Tibial nerve (tissue), 4 donors: ENCODE measurements around the gene TFAP2E. TPM values are rescaled to one million over a fixed set of nuclear protein-coding genes. Genes with fewer than 3 reads are reported as not detected.

Source experiments
- DNase-seq, 2 donors: peaks; one replicate each; pipeline ENCODE4 v3.0.0-alpha.2; 2019; ENCODE audit warnings: low spot score in 2 of 2
- H3K27ac ChIP-seq, 4 donors: fragments of 200-600 bp; sonication (generic) in 3 of 4; one replicate each; pipeline ENCODE4 v1.5.1; 2017 to 2019; ENCODE audit warnings: mild to moderate bottlenecking in 1 of 4
- H3K27me3 ChIP-seq, 2 donors: fragments of 200-600 bp; sonication (generic) in 1 of 2; one replicate each; pipeline versions ENCODE4 v1.5.1 to v1.6.0; 2017 to 2019
- H3K36me3 ChIP-seq, 3 donors: fragments of 200-600 bp; sonication (generic); one replicate each; pipeline ENCODE4 v1.5.1; 2018 to 2019
- H3K4me1 ChIP-seq, 4 donors: fragments of 200-600 bp; sonication (generic) in 3 of 4; one replicate each; pipeline ENCODE4 v1.5.1; 2017 to 2019
- H3K4me3 ChIP-seq, 4 donors: fragments of 200-600 bp; sonication (generic) in 3 of 4; one replicate each; pipeline ENCODE4 v1.5.1; 2017 to 2019; ENCODE audit warnings: mild to moderate bottlenecking in 1 of 4, moderate library complexity in 1 of 4
- H3K9me3 ChIP-seq, 4 donors: fragments of 200-600 bp; sonication (generic) in 3 of 4; one replicate each; pipeline ENCODE4 v1.5.1; 2017 to 2019
- CTCF ChIP-seq, 5 experiments: fragments of 200-600 bp in 3 of 5; fragments of 450-650 bp in 2 of 5; sonication (generic) in 3 of 5; IDR thresholded peaks; one replicate each; pipeline ENCODE4 v1.5.1; 2016 to 2019; ENCODE audit warnings: antibody characterized with exemption in 5 of 5, mild to moderate bottlenecking in 3 of 5, moderate library complexity in 2 of 5
- EP300 ChIP-seq, 2 donors: sonication (generic); formaldehyde crosslinking; IDR thresholded peaks; one replicate each; pipeline ENCODE4 v1.6.1; 2017; ENCODE audit warnings: antibody characterized with exemption in 2 of 2, mild to moderate bottlenecking in 1 of 2
- POLR2A ChIP-seq, 2 donors: fragments of 450-650 bp; IDR thresholded peaks; one replicate each; pipeline ENCODE4 v1.6.1; 2017; ENCODE audit warnings: antibody characterized with exemption in 2 of 2, mild to moderate bottlenecking in 2 of 2, moderate library complexity in 2 of 2
- WGBS, 2 donors: methylation state at CpG; one replicate each; pipeline ENCODE4 v1.1.5; 2018; 5-methylcytosine and 5-hydroxymethylcytosine counted together
- total RNA-seq, 4 donors: library from RNA; depleted of rRNA; stranded (reverse); fragments of >200 nt; gene quantifications; one replicate each; pipeline ENCODE4 v1.1.0, GENCODE V29; 2016

Gene TFAP2E
- total RNA-seq, 4 donors from 2014 or later: 0.44 to 3.3 (median 1.2) TPM

- Histone ChIP-seq H3K4me1 (peaks cover 0 to 14% (median 9%) of the 10 kb centered on the region in 4 donors), H3K27ac (no peak overlapping the region), H3K9me3 (no peaks in the 10 kb centered on the region), H3K27me3 (peaks cover 0 to 33% of the 10 kb centered on the region in 2 donors), H3K4me3 (no peak overlapping the region), H3K36me3 (peaks cover 0 to 37% (median 0%) of the 10 kb centered on the region in 3 donors)
- peak in 1 of 2 donors; percentile 75 for DNase-seq
- 18 to 24% methylated on average over 4 of the region's 4 CpGs for WGBS, 2 donors
- peak; percentile 79 to 88 (median 82) for TF ChIP-seq CTCF (IDR thresholded peaks at IDR 0.05)
- TF ChIP-seq EP300 (IDR thresholded peaks at IDR 0.05): no peak
- no peak for TF ChIP-seq POLR2A (IDR thresholded peaks at IDR 0.05)
Observed at GRCh38 chr1:35568975-35569395, 4.1 kb upstream of the TFAP2E start.

GRCh38 chr1:35569936-35570335 is 3.2 kb upstream of the TFAP2E start:
- H3K4me1 ChIP-seq: peaks cover 0 to 14% (median 9%) of the 10 kb centered on the region in 4 donors
- peaks cover 0 to 37% (median 0%) of the 10 kb centered on the region in 3 donors for H3K36me3 ChIP-seq
- H3K27ac ChIP-seq: no peak overlapping the region
- 80 to 83% methylated on average over 1 of the region's 1 CpG for WGBS, 2 donors
- H3K9me3 ChIP-seq: no peaks in the 10 kb centered on the region
- H3K4me3 ChIP-seq: no peak overlapping the region
- H3K27me3 ChIP-seq: peaks cover 0 to 41% of the 10 kb centered on the region in 2 donors
- TF ChIP-seq CTCF (IDR thresholded peaks at IDR 0.05): no peak
- TF ChIP-seq EP300 (IDR thresholded peaks at IDR 0.05): no peak
- no peak for TF ChIP-seq POLR2A (IDR thresholded peaks at IDR 0.05)
- no peak for DNase-seq

- H3K27ac ChIP-seq: no peak overlapping the region
- H3K4me1 ChIP-seq: peaks cover 0 to 14% (median 9%) of the 10 kb centered on the region in 4 donors
- DNase-seq: no peak
- H3K4me3 ChIP-seq: no peak overlapping the region
- H3K27me3 ChIP-seq: peaks cover 0 to 46% of the 10 kb centered on the region in 2 donors
- no peaks in the 10 kb centered on the region for H3K9me3 ChIP-seq
- TF ChIP-seq EP300 (IDR thresholded peaks at IDR 0.05) (no peak), CTCF (IDR thresholded peaks at IDR 0.05) (no peak), POLR2A (IDR thresholded peaks at IDR 0.05) (no peak)
- H3K36me3 ChIP-seq: peaks cover 0 to 30% (median 0%) of the 10 kb centered on the region in 3 donors
- 87 to 93% methylated on average over 10 of the region's 10 CpGs for WGBS, 2 donors
Observed at GRCh38 chr1:35570589-35571137, 2.5 kb upstream of the TFAP2E start.

- DNase-seq: no peak
- H3K4me1 ChIP-seq: peaks cover 0 to 16% (median 9%) of the 10 kb centered on the region in 4 donors
- H3K9me3 ChIP-seq: no peaks in the 10 kb centered on the region
- 89 to 93% methylated on average over 8 of the region's 8 CpGs for WGBS, 2 donors
- no peak overlapping the region for H3K4me3 ChIP-seq
- TF ChIP-seq EP300 (IDR thresholded peaks at IDR 0.05) (no peak), POLR2A (IDR thresholded peaks at IDR 0.05) (no peak), CTCF (IDR thresholded peaks at IDR 0.05) (no peak)
- peaks cover 0 to 24% (median 0%) of the 10 kb centered on the region in 3 donors for H3K36me3 ChIP-seq
- peaks cover 0 to 52% of the 10 kb centered on the region in 2 donors for H3K27me3 ChIP-seq
- H3K27ac ChIP-seq: no peak overlapping the region
Observed at GRCh38 chr1:35571263-35571662, 1.9 kb upstream of the TFAP2E start.

- no peak overlapping the region for H3K27ac ChIP-seq
- no peaks in the 10 kb centered on the region for H3K9me3 ChIP-seq
- H3K36me3 ChIP-seq: peaks cover 0 to 14% (median 0%) of the 10 kb centered on the region in 3 donors
- no peak for DNase-seq
- peaks cover 0 to 62% of the 10 kb centered on the region in 2 donors for H3K27me3 ChIP-seq
- 93 to 97% methylated on average over 2 of the region's 2 CpGs for WGBS, 2 donors
- peaks cover 0 to 27% (median 10%) of the 10 kb centered on the region in 4 donors for H3K4me1 ChIP-seq
- H3K4me3 ChIP-seq: no peak overlapping the region
- TF ChIP-seq POLR2A (IDR thresholded peaks at IDR 0.05) (no peak), CTCF (IDR thresholded peaks at IDR 0.05) (no peak), EP300 (IDR thresholded peaks at IDR 0.05) (no peak)
Observed at GRCh38 chr1:35572296-35572695, 818 bp upstream of the TFAP2E start.
